Endodermal cell (in vitro differentiated cells): ENCODE data around the gene TCF12. TPM values are rescaled to one million over a fixed set of nuclear protein-coding genes. Genes with fewer than 3 reads are reported as not detected.
A peak's percentile ranks its signal among the peaks of the same experiment; 100 is the strongest.

Experiments
- DNase-seq: peaks from one replicate; pipeline ENCODE4 v3.0.0-alpha.2; 2017
- H3K27ac ChIP-seq: 2 replicates; pipeline ENCODE4 v1.5.1; 2013; ENCODE audit warnings: mild to moderate bottlenecking, low read depth, low read length, moderate library complexity
- H3K27me3 ChIP-seq: 2 replicates; pipeline ENCODE4 v1.6.1; 2013; ENCODE audit warnings: mild to moderate bottlenecking, low read length, moderate library complexity; ENCODE audit not compliant: insufficient read depth, control insufficient read depth, poor library complexity, severe bottlenecking
- H3K36me3 ChIP-seq: 2 replicates; pipeline ENCODE4 v1.7.0; 2013; ENCODE audit warnings: mild to moderate bottlenecking, low read length, moderate library complexity; ENCODE audit not compliant: control insufficient read depth, insufficient read depth
- H3K4me1 ChIP-seq: one replicate; pipeline ENCODE4 v1.7.0; 2013; ENCODE audit warnings: low read length; ENCODE audit not compliant: control insufficient read depth, insufficient read depth
- H3K4me3 ChIP-seq: 2 replicates; pipeline ENCODE4 v1.5.1; 2013; ENCODE audit warnings: mild to moderate bottlenecking, low read length, moderate library complexity
- H3K9ac ChIP-seq: 2 replicates; pipeline ENCODE4 v1.6.1; 2013; ENCODE audit warnings: mild to moderate bottlenecking, low read length, moderate library complexity; ENCODE audit not compliant: poor library complexity, severe bottlenecking; ENCODE audit errors: extremely low read depth
- H3K9me3 ChIP-seq: 2 replicates; pipeline ENCODE4 v1.6.1; 2013; ENCODE audit warnings: mild to moderate bottlenecking, low read length, moderate library complexity; ENCODE audit not compliant: control insufficient read depth
- H3K27ac Mint-ChIP-seq: 2 replicates; pipeline ENCODE4 v1.8.0; 2020; ENCODE audit warnings: mixed read lengths
- H3K27me3 Mint-ChIP-seq: 2 replicates; pipeline ENCODE4 v1.8.0; 2021; ENCODE audit warnings: mild to moderate bottlenecking, mixed read lengths; ENCODE audit not compliant: insufficient read depth
- H3K36me3 Mint-ChIP-seq: 2 replicates; pipeline ENCODE4 v1.8.0; 2020; ENCODE audit warnings: low read depth, mixed read lengths
- H3K4me1 Mint-ChIP-seq: 2 replicates; pipeline ENCODE4 v1.8.0; 2020; ENCODE audit warnings: mixed read lengths
- H3K4me3 Mint-ChIP-seq: 2 replicates; pipeline ENCODE4 v1.8.0; 2020; ENCODE audit warnings: mild to moderate bottlenecking, moderate library complexity, mixed read lengths
- H3K9me3 Mint-ChIP-seq: 2 replicates; pipeline ENCODE4 v1.8.0; 2020; ENCODE audit warnings: mild to moderate bottlenecking, mixed read lengths
- WGBS, 2 experiments: methylation state at CpG; one replicate each; pipeline versions ENCODE4 v1.1.5 to v1.1.7; 2013; ENCODE audit warnings: missing lambda C conversion rate in 2 of 2, mixed read lengths in 1 of 2; ENCODE audit not compliant: insufficient coverage in 1 of 2, insufficient read length in 1 of 2; 5-methylcytosine and 5-hydroxymethylcytosine counted together
- total RNA-seq, 2 donors: library from RNA; stranded (reverse); fragmentation: NEBNext Ultra II Directional in 1 of 2; extraction: Animal tissue kit (Norgen Biotek cat#: 25700) in 1 of 2; gene quantifications; 2 replicates in 1 of 2; 3 replicates in 1 of 2; pipeline ENCODE4 v1.2.1, GENCODE V29; 2021
- TF ChIP-seq, protein P1 (sequence below): fragments of 200-600 bp; sonication (generic); conservative IDR thresholded peaks from 2 replicates; pipeline ENCODE4 v1.5.0; 2021; ENCODE audit warnings: antibody characterized with exemption, mild to moderate bottlenecking

The TCF12 gene
- total RNA-seq, 2 donors from 2014 or later, result 103 to 121 TPM

DNA sequence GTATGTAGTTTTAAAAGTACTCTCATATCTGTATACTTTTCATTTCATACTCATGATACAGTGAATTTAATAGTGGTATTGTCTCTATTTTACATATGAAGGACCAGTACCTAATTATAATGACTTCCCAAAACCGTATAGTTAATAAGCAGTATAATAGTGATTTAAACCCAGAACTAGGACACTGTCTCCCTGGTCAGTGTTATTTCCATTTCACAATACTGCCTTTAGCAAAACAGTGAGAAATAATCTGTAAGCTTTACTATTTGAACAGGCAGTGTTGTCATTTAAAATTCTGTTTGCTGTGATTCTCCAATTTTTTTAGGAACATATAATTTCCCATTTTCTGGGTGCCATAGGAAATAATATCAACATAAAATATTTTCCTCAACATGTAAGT, 116.2 kb downstream of the TCF12 start:
- H3K9ac ChIP-seq, result no peak overlapping the region
- H3K4me3 ChIP-seq, result no peak overlapping the region
- TF ChIP-seq, protein P1, sequence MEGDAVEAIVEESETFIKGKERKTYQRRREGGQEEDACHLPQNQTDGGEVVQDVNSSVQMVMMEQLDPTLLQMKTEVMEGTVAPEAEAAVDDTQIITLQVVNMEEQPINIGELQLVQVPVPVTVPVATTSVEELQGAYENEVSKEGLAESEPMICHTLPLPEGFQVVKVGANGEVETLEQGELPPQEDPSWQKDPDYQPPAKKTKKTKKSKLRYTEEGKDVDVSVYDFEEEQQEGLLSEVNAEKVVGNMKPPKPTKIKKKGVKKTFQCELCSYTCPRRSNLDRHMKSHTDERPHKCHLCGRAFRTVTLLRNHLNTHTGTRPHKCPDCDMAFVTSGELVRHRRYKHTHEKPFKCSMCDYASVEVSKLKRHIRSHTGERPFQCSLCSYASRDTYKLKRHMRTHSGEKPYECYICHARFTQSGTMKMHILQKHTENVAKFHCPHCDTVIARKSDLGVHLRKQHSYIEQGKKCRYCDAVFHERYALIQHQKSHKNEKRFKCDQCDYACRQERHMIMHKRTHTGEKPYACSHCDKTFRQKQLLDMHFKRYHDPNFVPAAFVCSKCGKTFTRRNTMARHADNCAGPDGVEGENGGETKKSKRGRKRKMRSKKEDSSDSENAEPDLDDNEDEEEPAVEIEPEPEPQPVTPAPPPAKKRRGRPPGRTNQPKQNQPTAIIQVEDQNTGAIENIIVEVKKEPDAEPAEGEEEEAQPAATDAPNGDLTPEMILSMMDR, result no peak
- no peaks in the 10 kb centered on the region for H3K36me3 Mint-ChIP-seq
- H3K4me3 Mint-ChIP-seq, result no peak overlapping the region
- H3K9me3 Mint-ChIP-seq, result no peaks in the 10 kb centered on the region
- no peak for DNase-seq
- H3K27ac ChIP-seq, result no peak overlapping the region
- H3K4me1 ChIP-seq, result peaks cover 3% of the 10 kb centered on the region
- no CpG with 5 or more reads among the region's 1 CpG for whole genome bisulfite sequencing, 2 experiments
- no peaks in the 10 kb centered on the region for H3K36me3 ChIP-seq
- H3K27me3 Mint-ChIP-seq, result no peaks in the 10 kb centered on the region
- peaks cover 53% of the 10 kb centered on the region for H3K4me1 Mint-ChIP-seq
- no peaks in the 10 kb centered on the region for H3K9me3 ChIP-seq
- H3K27ac Mint-ChIP-seq, result no peak overlapping the region
- H3K27me3 ChIP-seq, result no peaks in the 10 kb centered on the region

DNA sequence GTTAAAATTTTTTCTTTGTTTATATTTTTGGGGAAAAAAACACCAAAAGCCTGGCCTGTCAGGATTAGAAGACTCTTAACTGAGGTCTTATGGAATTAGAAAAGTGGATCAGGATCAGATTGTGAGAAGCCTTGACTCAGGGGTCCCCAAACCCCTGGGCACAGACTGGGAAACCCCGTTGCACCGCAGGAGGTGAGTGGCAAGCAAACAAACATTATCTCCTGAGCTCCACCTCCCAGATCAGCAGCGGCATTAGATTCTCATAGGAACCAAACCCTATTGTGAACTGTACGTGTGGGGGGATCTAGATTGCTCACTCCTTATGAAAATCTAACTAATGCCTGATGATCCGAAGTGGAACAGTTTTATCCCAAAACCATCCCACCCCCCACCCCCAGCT, 117.2 kb downstream of the TCF12 start:
- peak; percentile 79 for DNase-seq
- peaks cover 63% of the 10 kb centered on the region for H3K4me1 Mint-ChIP-seq

DNA sequence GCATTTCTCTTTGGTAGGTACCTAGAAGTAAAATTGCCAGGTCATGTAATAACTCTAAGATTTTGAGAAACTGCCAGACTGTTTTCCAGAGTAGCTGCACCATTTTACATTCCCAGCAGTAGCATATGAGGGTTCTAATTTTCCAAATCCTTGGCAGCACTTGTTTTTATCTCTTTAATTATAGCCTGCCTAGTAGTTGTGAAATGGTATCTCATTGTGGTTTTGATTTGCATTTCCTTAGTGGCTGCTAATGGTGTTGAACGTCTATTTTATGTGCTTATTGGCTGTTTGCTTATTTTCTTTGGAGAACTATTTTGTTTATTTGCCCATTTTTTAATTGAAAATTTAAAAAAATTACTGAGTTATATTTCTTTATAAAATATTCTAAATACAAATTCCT, 117.9 kb downstream of the TCF12 start:
- WGBS, 2 experiments, result 50% methylated on average over 1 of the region's 1 CpG; no CpG with 5 or more reads in 1 of the 2 experiments
- Histone ChIP-seq H3K9ac (no peak overlapping the region), H3K36me3 (no peaks in the 10 kb centered on the region), H3K9me3 (no peaks in the 10 kb centered on the region), H3K4me3 (peak overlapping the region; percentile 16), H3K27ac (peak overlapping the region; percentile 29), H3K27me3 (no peaks in the 10 kb centered on the region), H3K4me1 (peaks cover 3% of the 10 kb centered on the region)
- Mint-ChIP-seq H3K9me3 (no peaks in the 10 kb centered on the region), H3K36me3 (no peaks in the 10 kb centered on the region), H3K4me1 (peaks cover 60% of the 10 kb centered on the region), H3K4me3 (peak overlapping the region; percentile 16), H3K27ac (no peak overlapping the region), H3K27me3 (no peaks in the 10 kb centered on the region)
- TF ChIP-seq, protein P1, result no peak
- DNase-seq, result no peak

More for the DNA sequence above, 117.2 kb downstream of the TCF12 start:
- Histone ChIP-seq H3K27me3 (no peaks in the 10 kb centered on the region), H3K9ac (no peak overlapping the region), H3K27ac (peak overlapping the region; percentile 29), H3K4me1 (peaks cover 3% of the 10 kb centered on the region), H3K9me3 (no peaks in the 10 kb centered on the region), H3K4me3 (peak overlapping the region; percentile 16), H3K36me3 (no peaks in the 10 kb centered on the region)
- peak overlapping the region; percentile 83 for H3K27ac Mint-ChIP-seq
- TF ChIP-seq, protein P1, result no peak
- no peaks in the 10 kb centered on the region for H3K36me3 Mint-ChIP-seq
- H3K4me3 Mint-ChIP-seq, result peak overlapping the region; percentile 16
- no peaks in the 10 kb centered on the region for H3K27me3 Mint-ChIP-seq
- 48 to 75% methylated on average over 1 to 5 of the region's 5 CpGs for WGBS, 2 experiments
- H3K9me3 Mint-ChIP-seq, result no peaks in the 10 kb centered on the region
